GM19043 (cell line): ENCODE data around the gene RIOX2.
"Not testable (repeated sequence)": the region's sequence is repeated elsewhere in the genome, so short reads cannot be mapped to it uniquely, and the experiment has no call there.

Experiments
- ATAC-seq: cut with Tn5 transposase; IDR thresholded peaks from one replicate; pipeline ENCODE4 v1.9.1; 2021; ENCODE audit warnings: low read depth; ENCODE audit not compliant: unreplicated experiment

Gene RIOX2

DNA sequence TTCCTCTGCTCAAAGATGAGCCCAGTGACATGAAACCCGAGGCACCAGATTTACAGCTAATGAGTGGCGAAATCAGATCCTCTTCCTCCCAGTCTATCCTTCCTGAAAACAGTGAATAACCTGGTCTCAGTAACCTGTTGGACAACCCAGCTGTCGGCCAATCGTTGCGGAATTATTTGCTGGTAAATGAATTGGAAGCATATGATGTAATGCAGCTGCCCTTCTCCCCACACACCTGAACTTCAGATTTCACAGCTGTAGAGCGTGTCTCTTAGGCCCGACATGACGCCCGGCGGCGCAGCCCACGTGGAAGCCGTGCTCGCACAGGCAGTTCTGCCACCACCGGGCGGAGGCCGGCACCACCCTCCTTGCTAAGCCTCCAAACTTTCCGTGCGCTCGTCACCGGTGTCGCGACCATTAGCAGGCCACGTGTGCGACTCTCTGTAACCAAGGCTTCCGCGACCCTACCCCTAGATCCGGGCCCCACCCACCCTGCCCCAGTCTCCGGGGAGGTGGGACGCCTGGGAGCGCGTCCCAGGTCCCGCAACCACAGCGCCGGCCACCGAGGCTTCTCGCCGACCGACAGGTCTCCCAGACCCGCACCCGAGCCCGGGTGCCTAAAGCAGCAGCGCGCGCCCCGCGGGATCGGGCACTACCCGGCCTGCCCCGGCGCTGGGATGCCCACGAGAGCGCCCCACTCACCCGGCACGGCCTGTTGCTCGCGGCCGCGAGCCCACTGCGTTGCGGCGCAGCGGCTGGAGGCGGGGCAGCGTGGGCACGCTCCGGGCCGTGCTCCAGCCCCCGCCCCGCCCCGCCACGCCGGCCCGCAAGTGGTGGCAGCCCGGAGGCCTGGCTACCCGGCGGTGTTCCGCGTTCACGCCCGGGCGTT is at the start of gene RIOX2:
Gene RIOX2, minus strand, starts transcription at position 753 of the 889 bp plus-strand sequence. CDS start 4,838 bp downstream, outside the sequence.
- ATAC-seq, result peak; percentile 76

DNA sequence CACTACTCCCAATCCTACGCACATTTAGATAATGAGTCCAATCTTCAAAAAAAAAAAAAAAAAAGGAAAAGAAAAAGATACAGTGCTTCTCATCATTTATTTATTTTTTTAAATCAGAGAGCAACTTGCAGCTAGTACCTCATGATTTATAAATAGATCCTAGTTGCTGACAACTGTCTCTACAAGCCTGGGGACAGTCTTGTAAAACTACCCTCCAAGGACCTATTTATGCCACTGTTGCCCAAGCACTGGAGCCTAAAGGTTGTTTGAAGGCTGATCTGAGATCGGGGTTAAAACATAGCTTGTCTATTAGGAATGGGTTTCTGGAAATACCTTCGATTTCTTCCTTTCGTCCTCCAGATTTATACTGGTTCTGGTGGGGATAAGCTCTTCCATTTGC is 48.2 kb upstream of the RIOX2 start:
- no peak for ATAC-seq

DNA sequence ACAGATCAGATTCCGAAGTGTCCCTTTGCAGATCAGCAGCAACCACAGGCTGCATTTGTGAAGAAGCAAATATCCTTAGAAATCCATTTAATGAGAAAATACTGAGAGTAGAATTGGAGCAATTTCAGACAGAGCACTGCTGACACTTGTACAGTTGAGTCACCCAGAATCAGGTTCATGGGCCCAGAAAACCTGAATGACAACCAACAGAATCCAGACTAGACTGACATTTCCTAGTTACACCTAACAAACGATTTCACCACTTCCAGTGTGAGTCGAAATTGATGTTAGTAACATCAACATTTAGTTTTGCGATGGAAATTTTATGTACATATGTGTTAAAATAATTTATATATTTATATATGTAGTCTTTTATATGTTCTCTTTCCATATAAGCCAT is 46.1 kb upstream of the RIOX2 start:
- no peak for ATAC-seq

DNA sequence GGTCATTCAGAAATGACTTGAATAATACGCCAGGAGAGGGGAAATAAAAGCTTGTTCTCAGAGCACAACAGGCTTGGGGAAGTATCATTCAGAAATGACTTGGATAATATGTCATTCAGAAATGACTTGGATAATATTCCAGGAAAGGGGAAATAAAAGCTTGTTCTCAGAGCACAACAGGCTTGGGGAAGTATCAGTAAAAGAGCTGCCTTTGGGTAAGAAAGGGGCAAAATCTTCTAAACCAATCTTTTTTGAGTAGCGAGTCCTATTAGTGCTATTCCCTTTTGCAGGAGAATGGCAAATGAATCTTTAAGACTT is 42.0 kb upstream of the RIOX2 start:
- no peak for ATAC-seq

DNA sequence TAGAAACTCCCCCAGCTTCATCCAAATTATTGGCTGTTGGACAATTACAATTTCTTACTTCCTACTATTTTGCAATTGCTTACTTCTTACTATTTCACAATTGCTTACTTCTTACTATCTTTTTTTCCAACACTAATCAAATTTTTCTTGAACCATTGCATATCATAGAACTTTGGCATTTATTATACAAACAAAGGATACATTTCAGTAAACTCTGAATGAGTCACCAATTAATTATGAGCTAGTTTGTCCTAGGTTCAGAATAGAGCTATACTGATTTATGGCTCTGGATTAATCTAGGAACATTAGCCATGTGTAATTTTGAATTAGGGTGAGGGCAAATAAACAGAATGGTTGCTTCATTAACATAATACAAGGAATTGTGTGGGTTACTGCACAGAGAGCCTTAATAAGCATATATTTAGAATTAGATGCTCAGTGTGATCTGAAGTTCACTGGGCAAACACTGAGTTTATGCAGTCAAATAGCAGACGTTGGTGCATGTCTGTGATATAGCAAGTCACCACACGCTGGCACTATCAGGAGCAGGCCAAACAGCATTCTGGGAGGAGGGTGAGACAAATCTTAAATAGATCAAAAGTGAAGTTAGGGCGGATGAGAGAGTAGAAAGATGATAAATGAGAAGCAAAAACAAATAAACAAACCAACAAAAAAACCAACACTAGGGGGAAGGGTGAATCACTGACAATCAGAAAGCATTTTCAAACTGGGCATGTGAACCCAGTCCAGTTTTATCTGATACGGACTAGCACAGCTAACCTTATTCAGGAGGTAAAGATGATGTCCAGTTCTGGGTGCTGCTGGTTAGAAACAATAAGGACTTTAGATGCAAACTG is 41.4 kb upstream of the RIOX2 start:
- no peak for ATAC-seq

DNA sequence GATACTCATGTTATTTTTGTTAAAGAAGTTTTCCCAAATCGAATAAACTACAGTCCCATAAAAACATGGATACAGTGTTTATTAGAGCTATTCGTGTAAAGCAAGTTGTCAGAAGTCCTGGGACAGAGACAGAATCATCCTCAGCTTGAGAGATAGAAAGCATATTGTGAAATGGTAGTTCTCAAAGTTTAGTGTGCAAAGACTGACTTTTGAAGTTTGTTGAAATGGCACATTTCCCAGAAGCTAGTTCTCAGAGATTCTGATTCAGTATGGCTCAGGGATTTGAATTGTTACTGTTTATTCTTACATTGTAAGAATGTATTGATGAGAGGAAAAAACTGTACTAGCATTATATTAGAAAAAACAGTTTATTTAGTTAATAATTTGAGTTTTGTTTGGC is 40.7 kb upstream of the RIOX2 start:
- ATAC-seq, result no peak

DNA sequence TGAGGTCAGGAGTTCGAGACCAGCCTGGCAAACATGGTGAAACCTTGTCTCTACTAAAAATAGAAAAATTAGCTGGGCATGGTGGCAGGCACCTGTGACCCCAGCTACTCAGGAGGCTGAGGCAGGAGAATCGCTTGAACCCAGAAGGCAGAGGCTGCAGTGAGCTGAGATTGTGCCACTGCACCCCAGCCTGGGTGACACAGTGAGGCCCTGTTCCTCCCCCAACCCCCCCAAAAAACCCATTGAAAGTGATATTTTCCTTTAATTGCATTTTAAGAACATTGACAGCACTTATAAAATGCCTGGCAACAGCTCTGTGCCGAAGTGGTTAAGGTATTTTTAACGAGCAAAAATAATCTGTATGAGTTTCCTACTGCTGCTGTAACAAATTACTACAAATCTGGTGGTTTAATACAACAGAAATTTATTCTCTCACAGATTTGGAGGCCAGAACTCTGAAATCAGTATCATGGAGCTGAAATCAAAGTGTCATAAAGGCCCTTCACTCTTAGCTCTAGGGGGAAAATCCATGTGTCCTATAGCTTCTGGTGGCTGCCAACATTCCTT is 38.7 kb upstream of the RIOX2 start:
- not testable (repeated sequence) for ATAC-seq

DNA sequence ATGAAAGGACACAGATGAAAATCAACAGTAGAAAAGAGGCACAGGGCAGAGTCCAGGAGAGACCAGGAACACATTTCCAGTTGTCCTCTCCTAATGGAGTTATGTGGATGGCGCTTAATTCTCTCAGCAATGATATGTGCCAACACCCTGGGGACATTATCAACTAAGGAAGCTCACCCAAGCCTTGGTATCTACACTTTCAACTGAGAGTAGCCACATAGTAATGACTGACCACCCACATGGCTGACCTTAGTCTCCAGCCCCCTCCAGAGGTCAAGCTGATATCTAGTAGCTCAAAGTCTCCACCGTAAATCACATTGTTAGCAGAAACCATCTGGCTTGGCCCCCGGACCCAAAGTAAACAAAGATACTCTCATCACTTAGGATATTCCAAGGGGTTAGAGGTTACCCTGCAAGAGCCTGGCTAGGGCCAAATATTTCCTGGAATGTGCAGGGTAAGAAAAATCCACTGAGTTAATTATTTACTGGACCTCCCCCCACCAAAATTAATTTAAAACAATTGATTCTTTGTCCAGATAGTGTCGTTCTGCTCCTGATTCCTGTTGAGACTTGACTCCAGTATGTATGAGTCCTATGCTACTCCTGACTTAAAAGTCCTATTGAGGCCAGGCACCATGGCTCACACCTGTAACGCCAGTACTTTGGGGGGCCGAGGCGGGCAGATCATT is 38.1 kb upstream of the RIOX2 start:
- no peak for ATAC-seq

DNA sequence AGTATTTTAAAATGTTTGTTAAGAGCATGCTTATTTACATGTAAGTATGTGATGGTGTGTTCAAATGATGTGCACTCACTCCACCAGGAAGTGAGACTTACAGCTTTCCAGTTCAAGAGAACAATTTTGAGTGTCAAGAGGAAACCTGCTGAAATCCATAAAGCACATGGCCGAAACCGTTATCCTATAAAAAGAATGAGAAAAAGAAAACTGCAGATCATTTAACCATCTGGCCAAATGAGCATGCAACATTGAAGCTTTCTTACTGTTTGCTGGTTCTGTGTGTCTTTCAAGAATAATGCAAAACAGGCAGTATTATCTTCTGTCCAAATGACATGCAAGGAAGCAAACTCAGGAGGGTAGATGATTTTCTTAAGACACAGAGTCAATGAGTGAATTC is 36.6 kb upstream of the RIOX2 start:
- ATAC-seq, result peak; percentile 70

DNA sequence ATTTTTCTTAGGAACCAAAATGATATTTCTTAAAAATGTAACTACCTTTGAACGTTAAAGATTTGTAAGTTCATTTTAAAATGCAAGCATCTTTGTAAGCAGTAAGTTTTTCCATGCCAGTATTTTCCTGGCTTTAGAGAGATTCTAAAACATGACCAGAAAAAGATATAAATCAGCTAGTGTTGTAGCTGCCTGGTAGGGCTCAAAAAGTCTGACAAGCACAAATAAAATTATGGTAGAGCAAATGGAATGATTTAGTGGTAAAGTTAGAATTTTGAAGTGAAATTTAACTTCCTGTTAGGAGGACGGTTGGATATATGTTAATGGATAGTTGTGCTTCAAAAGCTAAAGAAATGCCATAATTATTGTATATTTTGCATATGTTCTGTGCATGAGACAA is 33.2 kb upstream of the RIOX2 start:
- ATAC-seq, result no peak

DNA sequence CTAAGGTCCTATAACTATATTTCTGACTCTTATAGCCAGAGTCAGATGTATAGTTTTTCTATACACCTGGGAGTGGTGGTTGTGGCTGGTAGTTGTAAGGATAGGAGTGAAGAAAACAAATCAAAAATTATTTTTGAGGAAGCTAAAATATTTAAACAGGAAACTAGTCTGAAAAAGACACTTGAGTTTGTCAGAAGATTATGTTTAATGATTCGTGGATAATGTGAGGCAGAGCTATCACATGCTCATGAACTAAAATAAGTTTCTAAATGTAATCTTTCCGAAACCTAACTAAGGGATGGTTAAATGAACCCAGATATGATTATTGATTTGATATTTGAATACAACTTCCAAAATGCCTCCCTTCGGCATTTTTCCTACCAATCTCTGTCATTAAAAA is 32.5 kb upstream of the RIOX2 start:
- ATAC-seq, result no peak

DNA sequence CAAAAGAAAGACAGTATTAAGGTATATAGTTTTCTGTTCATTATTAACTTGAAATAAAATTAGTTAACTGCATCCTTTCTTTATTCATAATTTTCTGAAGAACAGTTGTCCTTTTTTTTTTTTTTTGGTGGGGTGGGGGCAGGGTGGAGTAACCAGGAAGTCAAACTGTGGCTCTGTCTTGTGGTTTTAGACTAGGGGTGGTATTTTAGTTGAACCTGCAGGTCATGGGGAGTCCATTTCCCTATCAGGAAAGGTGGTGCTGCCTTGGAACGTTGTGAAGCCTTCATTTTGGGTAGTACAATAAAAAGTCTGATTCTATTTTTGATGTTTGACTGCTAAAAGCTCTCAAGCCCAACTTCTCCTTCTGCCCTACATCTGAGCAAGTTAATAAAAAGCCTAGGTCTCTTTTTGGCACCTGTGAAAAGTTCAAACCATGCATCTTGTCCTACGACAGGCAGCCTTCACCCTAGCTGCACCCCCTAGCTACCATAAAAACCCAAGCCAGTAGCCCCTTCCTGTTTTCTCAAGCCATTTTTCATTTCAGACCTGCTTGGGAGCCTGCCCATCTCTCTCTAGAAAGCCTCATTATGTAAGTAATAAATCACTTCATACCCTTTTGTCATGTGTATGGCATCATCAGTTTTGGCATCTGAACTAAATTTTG is 31.2 kb upstream of the RIOX2 start:
- ATAC-seq, result peak; percentile 73

DNA sequence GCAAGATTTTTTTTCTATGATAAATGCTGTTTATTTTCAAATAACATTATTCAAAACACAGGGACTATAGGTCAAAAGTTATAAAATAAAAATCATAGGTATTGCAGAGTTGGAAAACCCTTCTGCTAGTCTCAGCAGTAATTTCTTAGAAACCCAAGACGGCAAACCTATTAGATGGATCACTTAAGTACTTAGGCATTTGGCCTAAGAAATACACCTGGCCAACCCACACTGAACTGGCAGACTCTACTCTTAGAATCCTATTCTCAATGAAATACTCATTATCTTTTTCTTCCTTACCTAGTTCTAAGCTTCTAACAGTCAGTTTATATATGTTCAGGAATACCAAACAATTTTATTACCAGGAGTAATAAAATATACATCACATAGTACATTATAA is 30.5 kb upstream of the RIOX2 start:
- ATAC-seq, result no peak

DNA sequence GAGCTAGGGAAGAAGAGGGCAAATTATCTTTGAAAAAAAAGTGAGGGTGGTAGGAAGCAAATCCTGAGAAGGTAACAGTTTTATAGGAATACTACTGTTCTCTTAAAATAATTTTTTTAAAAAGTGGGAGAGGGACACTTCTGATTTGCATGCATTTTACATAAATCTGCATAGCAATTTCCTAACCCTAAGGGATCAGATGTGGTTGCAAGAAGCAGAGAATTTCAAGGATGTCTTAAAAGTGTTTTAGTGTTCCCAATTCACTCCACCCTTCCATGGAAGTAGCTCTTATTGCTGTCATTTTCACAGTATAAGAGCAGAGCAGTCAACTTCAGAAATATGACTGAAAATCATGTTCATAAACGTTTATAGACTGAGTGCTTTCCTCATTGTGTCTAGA is 27.8 kb upstream of the RIOX2 start:
- ATAC-seq, result no peak

DNA sequence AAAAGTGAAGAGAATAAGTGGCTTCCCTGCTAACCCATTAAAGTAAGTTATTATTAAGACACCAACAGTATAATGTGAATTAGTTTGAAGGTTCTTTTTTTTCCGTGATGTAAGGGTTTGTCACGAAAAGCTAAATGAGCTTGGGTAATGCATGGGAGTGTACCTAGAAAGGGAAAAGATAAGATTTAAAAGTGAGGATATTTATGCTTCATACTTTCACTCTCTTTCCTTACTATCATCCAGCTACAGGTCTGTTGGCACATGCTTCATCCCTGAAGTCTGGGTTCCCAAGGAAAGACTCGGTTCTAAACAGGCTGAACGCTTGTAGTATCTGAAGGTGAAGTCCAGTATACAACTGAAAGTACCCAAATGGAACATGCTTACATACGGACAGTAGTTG is 26.9 kb upstream of the RIOX2 start:
- ATAC-seq, result no peak

DNA sequence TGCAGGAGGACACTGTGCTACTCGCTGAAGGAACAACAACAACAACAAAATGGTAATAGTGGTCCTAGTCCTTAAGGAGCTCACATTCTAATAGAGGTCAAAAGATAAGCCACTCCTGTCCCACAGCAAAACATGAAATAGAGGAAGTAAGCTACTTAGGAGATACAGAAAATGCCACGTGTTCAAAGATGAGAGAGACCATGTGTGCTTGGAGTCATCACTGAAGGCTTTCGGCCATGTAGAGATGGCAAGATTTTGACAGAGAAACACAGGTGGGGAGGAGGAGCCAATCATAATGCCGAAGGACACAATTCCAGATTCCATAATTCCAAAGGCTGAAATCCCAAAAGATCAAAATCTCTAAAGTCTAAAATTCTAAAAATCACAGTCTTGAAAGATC is 24.8 kb upstream of the RIOX2 start:
- no peak for ATAC-seq

DNA sequence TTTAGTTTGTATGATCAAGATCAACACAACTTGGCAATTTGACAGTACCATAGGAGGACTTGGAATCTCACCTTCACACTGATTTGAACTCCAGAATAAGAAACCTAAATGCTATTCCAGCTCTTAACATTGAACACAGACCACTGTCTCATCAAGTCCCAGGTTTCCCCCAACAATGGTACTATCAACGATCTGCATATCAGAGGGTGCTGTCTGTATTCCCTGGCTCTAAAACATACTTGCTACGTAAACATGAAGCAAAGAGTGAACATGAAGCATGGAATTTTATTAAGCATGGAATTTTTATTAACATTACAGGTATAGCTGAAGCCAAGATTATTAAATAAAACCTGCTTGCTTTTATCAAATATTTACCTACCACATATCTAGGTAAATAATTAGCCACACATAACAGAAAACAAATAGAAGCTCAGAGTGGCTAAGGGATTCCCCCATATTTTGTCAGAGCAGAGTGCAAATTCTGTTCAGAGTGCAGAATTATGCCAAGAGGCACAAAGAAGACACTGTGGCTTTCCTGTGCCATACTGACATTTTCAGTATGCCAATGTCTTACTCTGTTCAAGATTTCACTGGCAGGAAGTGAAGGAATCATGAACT is 22.2 kb upstream of the RIOX2 start:
- no peak for ATAC-seq

DNA sequence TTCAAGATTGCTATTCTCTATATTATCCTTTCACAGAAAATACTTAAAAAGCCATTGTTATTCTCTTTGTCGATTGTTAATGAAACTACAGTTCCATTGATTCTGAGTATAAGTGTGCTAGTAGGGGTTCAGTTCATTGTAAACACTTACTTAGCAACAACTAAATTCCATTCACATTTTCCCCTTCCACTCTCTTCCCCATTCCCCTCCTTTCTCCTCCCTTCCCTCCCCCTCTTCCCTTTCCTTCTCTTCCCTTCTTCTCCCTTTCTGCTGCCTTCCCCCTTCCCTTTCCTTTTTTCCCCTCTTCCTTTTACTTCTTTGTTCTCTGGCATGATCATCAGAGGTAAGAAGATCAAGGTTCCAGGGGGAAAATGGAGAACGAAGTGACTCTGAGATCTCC is 21.3 kb upstream of the RIOX2 start:
- no peak for ATAC-seq

DNA sequence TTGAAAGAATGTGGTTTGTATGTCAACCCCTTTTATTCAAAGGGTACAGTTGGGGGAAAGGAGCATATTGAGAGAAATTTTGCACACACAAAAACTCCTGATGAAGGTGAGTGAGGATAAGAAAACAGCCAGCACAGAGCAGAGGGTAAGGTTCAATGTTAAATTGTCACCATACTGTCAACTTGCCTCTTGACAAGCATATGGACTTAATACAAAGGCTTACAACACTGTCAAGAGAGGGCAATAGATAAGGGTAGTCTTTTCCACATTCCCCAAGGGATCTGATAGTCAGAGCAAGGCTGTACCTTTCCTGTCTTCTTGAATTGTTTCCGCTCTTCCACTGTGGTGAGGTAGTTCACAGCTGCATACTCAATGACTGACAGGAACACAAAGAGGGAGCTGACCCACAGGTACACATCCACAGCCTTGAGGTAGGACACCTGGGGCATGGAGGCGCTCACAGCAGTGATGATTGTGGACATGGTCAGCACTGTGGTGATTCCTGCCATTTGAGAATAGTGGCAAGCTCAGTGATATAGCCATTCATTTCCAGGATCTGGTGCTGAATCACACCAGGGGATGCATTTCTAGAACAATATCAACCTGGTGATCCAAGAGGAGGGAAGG is 20.4 kb upstream of the RIOX2 start:
- ATAC-seq, result no peak

DNA sequence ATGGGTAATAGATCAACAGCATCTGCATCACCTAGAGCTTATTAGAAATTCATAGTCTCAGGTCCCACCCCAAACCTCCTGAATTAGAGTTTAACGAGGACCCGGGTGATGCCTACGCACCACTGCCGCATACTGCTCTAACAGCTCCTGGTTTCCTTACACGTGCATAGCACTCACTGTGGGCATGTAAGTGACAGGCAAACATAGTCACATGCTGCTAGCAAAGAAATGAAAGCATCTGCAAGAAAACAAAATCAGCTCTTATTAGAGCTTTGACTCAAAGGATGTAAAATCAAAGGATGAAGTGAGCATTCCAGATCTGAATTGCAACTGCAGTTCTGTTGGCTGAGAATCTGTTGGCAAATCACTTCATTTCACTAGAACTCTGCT is 19.1 kb upstream of the RIOX2 start:
- ATAC-seq, result no peak
